GM12878 (cell line): ENCODE results near the gene ANAPC16. TPM values are rescaled to one million over a fixed set of nuclear protein-coding genes. Genes with fewer than 3 reads are reported as not detected.

ENCODE experiments used
- ATAC-seq: fragments of 200-7000 bp; cut with Tn5 transposase; 3 replicates; pipeline ENCODE4 v1.9.1; 2020; ENCODE audit warnings: mild to moderate bottlenecking, moderate library complexity
- BruUV-seq: library from RNA; stranded (reverse); fragments of 400-500 nt; replicated peaks from 2 replicates; lab custom pipeline; 2021; lab: Mats Ljungman, UMichigan
- CTCF ChIA-PET: fragments of 300-600 bp; sonication (Branson Sonifier 250); formaldehyde crosslinking; extraction: SDS; loops from one replicate; lab custom pipeline; 2021; ENCODE audit warnings: inconsistent platforms; lab: Yijun Ruan, JAX
- POLR2A ChIA-PET: fragments of 350-600 bp; formaldehyde crosslinking; extraction: SDS; loops from one replicate; lab custom pipeline; 2021; ENCODE audit warnings: inconsistent platforms; lab: Charles Lee
- RAD21 ChIA-PET: fragments of 300-600 bp; sonication (Branson Sonifier 250); formaldehyde crosslinking; loops from one replicate; lab custom pipeline; 2023; ENCODE audit warnings: antibody characterized with exemption; ENCODE audit not compliant: unreplicated experiment; lab: Charles Lee
- SMC1A ChIA-PET: fragments of 300-600 bp; sonication (Branson Sonifier 250); formaldehyde crosslinking; loops from one replicate; lab custom pipeline; 2023; ENCODE audit not compliant: unreplicated experiment, uncharacterized antibody; lab: Charles Lee
- DNase-seq: peaks from one replicate; pipeline ENCODE4 v3.0.0-alpha.2; 2011; ENCODE audit warnings: low read depth, low spot score
- FAIRE-seq: peaks from 3 replicates; lab custom pipeline; 2011; peaks lifted over from hg19 to GRCh38; lab: Jason Lieb, UNC
- H2AFZ ChIP-seq: 2 replicates; pipeline ENCODE4 v1.6.0; 2011; ENCODE audit warnings: low read depth, low read length, control low read depth; ENCODE audit not compliant: control insufficient read depth
- H3K27ac ChIP-seq: 2 replicates; pipeline ENCODE4 v1.5.1; 2011; ENCODE audit warnings: control low read depth; ENCODE audit not compliant: control insufficient read depth, insufficient read depth
- H3K27me3 ChIP-seq, 2 experiments: replicated peaks in 1 of 2; 2 replicates each; pipeline versions ENCODE4 v1.6.0 to v1.6.1; 2011; ENCODE audit warnings: low read length in 1 of 2; ENCODE audit not compliant: control insufficient read depth in 2 of 2, insufficient read depth in 2 of 2
- H3K36me3 ChIP-seq, 2 experiments: 2 replicates each; pipeline ENCODE4 v1.5.1; 2011; ENCODE audit warnings: low read length in 1 of 2; ENCODE audit not compliant: control insufficient read depth in 2 of 2, insufficient read depth in 2 of 2
- H3K4me1 ChIP-seq: 2 replicates; pipeline ENCODE4 v1.6.1; 2011; ENCODE audit warnings: mild to moderate bottlenecking, low read length, moderate library complexity, mixed read lengths; ENCODE audit not compliant: control insufficient read depth, insufficient read depth
- H3K4me2 ChIP-seq: 2 replicates; pipeline ENCODE4 v1.6.0; 2011; ENCODE audit warnings: control low read depth; ENCODE audit not compliant: control insufficient read depth, insufficient read depth
- H3K4me3 ChIP-seq: fragments of 200-600 bp; sonication (generic); 2 replicates; pipeline ENCODE4 v1.5.1; 2016
- H3K79me2 ChIP-seq: 2 replicates; pipeline ENCODE4 v1.6.0; 2011; ENCODE audit warnings: low read length; ENCODE audit not compliant: control insufficient read depth, insufficient read depth
- H3K9ac ChIP-seq: 2 replicates; pipeline ENCODE4 v1.8.0; 2011; ENCODE audit warnings: low read length, control low read depth, mixed read lengths; ENCODE audit not compliant: control insufficient read depth, insufficient read depth
- H3K9me3 ChIP-seq: replicated peaks from 3 replicates; pipeline ENCODE4 v1.5.1; 2011; ENCODE audit warnings: mild to moderate bottlenecking, low read length; ENCODE audit not compliant: control insufficient read depth, insufficient read depth
- H4K20me1 ChIP-seq: 2 replicates; pipeline ENCODE4 v1.6.0; 2011; ENCODE audit not compliant: control insufficient read depth, insufficient read depth
- CHD1 ChIP-seq: IDR thresholded peaks from 2 replicates; pipeline ENCODE4 v1.6.1; 2012; ENCODE audit warnings: low read depth, low read length, improper control_type of control experiment
- FOXK2 ChIP-seq: fragments of 450-650 bp; IDR thresholded peaks from 2 replicates; pipeline ENCODE4 v1.6.1; 2017; ENCODE audit warnings: mild to moderate bottlenecking, moderate library complexity
- FOXM1 ChIP-seq: IDR thresholded peaks from 2 replicates; pipeline ENCODE4 v1.6.1; 2012; ENCODE audit warnings: low read depth, mild to moderate bottlenecking, inconsistent platforms, low read length, moderate library complexity
- GATAD2B ChIP-seq: fragments of 450-650 bp; conservative IDR thresholded peaks from 2 replicates; pipeline ENCODE4 v1.6.1; 2017; ENCODE audit warnings: low read depth, mild to moderate bottlenecking, moderate library complexity
- STAT1 ChIP-seq: fragments of 450-650 bp; conservative IDR thresholded peaks from 2 replicates; pipeline ENCODE4 v1.6.1; 2014; ENCODE audit warnings: antibody characterized with exemption, mild to moderate bottlenecking
- WGBS: methylation state at CpG from one replicate; pipeline ENCODE4 v1.1.6; 2016; ENCODE audit warnings: low lambda C conversion rate; ENCODE audit not compliant: insufficient replicate concordance, insufficient coverage; ENCODE audit errors: missing lambda C conversion rate; 5-methylcytosine and 5-hydroxymethylcytosine counted together
- in situ Hi-C: fragments of 300-500 bp; cut with MboI; formaldehyde crosslinking; loops from 9 replicates; pipeline ENCODE4 v1.14.3; 2018; ENCODE audit warnings: mixed read lengths
- intact Hi-C: fragments of 100-400 bp; cut with micrococcal nuclease; formaldehyde crosslinking; loops from one replicate; pipeline ENCODE4 v1.14.2; 2022; ENCODE audit not compliant: unreplicated experiment
- polyA plus RNA-seq, 11 experiments: library from polyadenylated mRNA; depleted of rRNA in 4 of 11; unstranded in 6 of 11; stranded (reverse) in 5 of 11; fragments of >200 nt; fragmentation: Nextera tagmentation in 4 of 11; fragmentation: Illumina TruSeq in 1 of 11; extraction: Ambion mirVana in 4 of 11; extraction: Trizol in 1 of 11; gene quantifications; 1 replicate in 1 of 11; 2 replicates in 10 of 11; pipeline versions ENCODE4 v1.2.1 to v1.2.3, GENCODE V29; 2011 to 2016; ENCODE audit warnings: inconsistent platforms in 2 of 11, missing spikeins in 2 of 11, low read depth in 1 of 11
- total RNA-seq, 4 experiments: library from RNA; depleted of rRNA in 3 of 4; stranded (reverse); fragments of >200 nt in 3 of 4; fragmentation: Illumina TruSeq in 1 of 4; extraction: Trizol in 1 of 4; gene quantifications; 2 replicates each; pipeline versions ENCODE4 v1.2.1 to v1.2.3, GENCODE V29; 2013 to 2021
- TF ChIP-seq, protein P1 (sequence below): fragments of 450-650 bp; IDR thresholded peaks from 2 replicates; pipeline ENCODE4 v1.6.1; 2016; ENCODE audit warnings: mild to moderate bottlenecking, moderate library complexity, borderline replicate concordance
- TF ChIP-seq, protein P2 (sequence below): IDR thresholded peaks from 2 replicates; pipeline ENCODE4 v1.6.1; 2011; ENCODE audit warnings: borderline replicate concordance, low read depth, mild to moderate bottlenecking, moderate library complexity, low read length; ENCODE audit not compliant: insufficient read depth, poor library complexity, severe bottlenecking

ANAPC16 gene
- total and polyA plus RNA-seq, 10 of the 15 experiments (the other 5 are each of a cell fraction or from before 2014, with no cell fraction given): 66.9 to 208 (median 134) TPM

DNA sequence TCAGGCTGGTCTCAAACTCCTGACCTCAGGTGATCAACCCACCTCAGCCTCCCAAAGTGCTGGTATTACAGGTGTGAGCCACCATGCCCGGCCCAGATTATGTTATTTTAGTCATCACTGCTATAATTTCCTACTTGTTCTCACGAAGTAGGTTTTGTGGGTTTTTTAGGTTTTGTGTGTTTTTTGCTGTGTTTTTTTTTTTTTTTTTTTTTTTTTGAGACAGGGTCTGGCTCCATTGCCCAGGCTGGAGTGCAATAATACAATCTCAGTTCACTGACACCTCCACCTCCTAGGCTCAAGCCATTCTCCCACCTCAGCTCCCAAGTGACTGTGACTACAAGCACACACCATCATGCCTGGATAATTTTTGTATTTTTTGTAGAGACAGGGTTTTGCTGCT is 20.9 kb upstream of the ANAPC16 start (continued):
- TF ChIP-seq, protein P1, sequence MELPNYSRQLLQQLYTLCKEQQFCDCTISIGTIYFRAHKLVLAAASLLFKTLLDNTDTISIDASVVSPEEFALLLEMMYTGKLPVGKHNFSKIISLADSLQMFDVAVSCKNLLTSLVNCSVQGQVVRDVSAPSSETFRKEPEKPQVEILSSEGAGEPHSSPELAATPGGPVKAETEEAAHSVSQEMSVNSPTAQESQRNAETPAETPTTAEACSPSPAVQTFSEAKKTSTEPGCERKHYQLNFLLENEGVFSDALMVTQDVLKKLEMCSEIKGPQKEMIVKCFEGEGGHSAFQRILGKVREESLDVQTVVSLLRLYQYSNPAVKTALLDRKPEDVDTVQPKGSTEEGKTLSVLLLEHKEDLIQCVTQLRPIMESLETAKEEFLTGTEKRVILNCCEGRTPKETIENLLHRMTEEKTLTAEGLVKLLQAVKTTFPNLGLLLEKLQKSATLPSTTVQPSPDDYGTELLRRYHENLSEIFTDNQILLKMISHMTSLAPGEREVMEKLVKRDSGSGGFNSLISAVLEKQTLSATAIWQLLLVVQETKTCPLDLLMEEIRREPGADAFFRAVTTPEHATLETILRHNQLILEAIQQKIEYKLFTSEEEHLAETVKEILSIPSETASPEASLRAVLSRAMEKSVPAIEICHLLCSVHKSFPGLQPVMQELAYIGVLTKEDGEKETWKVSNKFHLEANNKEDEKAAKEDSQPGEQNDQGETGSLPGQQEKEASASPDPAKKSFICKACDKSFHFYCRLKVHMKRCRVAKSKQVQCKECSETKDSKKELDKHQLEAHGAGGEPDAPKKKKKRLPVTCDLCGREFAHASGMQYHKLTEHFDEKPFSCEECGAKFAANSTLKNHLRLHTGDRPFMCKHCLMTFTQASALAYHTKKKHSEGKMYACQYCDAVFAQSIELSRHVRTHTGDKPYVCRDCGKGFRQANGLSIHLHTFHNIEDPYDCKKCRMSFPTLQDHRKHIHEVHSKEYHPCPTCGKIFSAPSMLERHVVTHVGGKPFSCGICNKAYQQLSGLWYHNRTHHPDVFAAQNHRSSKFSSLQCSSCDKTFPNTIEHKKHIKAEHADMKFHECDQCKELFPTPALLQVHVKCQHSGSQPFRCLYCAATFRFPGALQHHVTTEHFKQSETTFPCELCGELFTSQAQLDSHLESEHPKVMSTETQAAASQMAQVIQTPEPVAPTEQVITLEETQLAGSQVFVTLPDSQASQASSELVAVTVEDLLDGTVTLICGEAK: no peak
- TF ChIP-seq CHD1 (no peak), GATAD2B (no peak), FOXK2 (no peak)
- TF ChIP-seq, protein P2, sequence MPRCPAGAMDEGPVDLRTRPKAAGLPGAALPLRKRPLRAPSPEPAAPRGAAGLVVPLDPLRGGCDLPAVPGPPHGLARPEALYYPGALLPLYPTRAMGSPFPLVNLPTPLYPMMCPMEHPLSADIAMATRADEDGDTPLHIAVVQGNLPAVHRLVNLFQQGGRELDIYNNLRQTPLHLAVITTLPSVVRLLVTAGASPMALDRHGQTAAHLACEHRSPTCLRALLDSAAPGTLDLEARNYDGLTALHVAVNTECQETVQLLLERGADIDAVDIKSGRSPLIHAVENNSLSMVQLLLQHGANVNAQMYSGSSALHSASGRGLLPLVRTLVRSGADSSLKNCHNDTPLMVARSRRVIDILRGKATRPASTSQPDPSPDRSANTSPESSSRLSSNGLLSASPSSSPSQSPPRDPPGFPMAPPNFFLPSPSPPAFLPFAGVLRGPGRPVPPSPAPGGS: no peak

DNA sequence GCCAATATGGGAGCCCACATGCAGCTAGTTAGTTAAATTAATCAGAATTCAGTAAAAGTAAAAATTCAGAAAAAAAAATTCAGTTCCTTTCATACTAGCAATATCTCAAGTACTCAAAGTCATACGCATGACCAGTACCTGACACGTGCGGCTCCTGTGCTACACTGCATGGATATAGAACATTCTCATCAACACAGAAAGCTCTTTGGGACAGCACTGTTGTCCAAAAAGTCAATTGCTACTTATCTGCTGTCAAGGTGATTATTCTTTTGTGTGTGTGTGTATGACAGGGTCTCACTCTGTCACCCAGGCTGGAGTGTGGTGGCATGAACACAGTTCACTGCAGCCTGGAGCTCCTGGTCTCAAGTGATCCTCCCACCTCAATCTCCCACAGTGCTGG is 14.9 kb upstream of the ANAPC16 start:
- no TSS peak for BruUV-seq
- H4K20me1 ChIP-seq: no peaks in the 10 kb centered on the region
- no peaks in the 10 kb centered on the region for H3K9me3 ChIP-seq
- POLR2A ChIA-PET: interaction anchor here (0.5 to 0.6 kb wide), 2 partner anchors 11 to 895 kb away, joined by 3 read pairs; no protein-coding TSS in a partner anchor
- DNase-seq (no peak), FAIRE-seq (no peak), ATAC-seq (no peak)
- no peak overlapping the region for H3K9ac ChIP-seq
- CTCF ChIA-PET: no interaction called here
- WGBS: 98% methylated on average over 3 of the region's 3 CpGs
- no peak overlapping the region for H3K4me3 ChIP-seq
- no peak overlapping the region for H3K27ac ChIP-seq
- intact Hi-C loops: no loop called here
- H3K27me3 ChIP-seq: no peaks in the 10 kb centered on the region
- SMC1A ChIA-PET: interaction anchor here (0.9 kb wide), 1 partner anchor 23 kb away, joined by 3 read pairs; no protein-coding TSS in a partner anchor
- no peaks in the 10 kb centered on the region for H3K4me1 ChIP-seq
- H3K36me3 ChIP-seq: peaks cover 0 to 29% of the 10 kb centered on the region in 2 experiments; a peak in 1 of 4 replicates
- H2AFZ ChIP-seq: no peak overlapping the region
- no peak overlapping the region for H3K4me2 ChIP-seq
- RAD21 ChIA-PET: no interaction called here
- H3K79me2 ChIP-seq: no peaks in the 10 kb centered on the region
- TF ChIP-seq STAT1: no peak
- TF ChIP-seq FOXM1: no peak
- TF ChIP-seq, all 136 proteins: peak for 0
- in situ Hi-C loops: no loop called here
